Neural crest cell (in vitro differentiated cells): ENCODE measurements around the gene HS3ST5. TPM values are rescaled to one million over a fixed set of nuclear protein-coding genes. Genes with fewer than 3 reads are reported as not detected.

Experiments
- DNase-seq: peaks from one replicate; pipeline ENCODE4 v3.0.0; 2021; ENCODE audit warnings: low read depth, mixed read lengths, low spot score
- H3K27ac Mint-ChIP-seq: one replicate; pipeline ENCODE4 v1.8.0; 2021; ENCODE audit warnings: mild to moderate bottlenecking, mixed read lengths; ENCODE audit not compliant: unreplicated experiment
- H3K27me3 Mint-ChIP-seq: 2 replicates; pipeline ENCODE4 v1.8.0; 2021; ENCODE audit warnings: low read depth, mild to moderate bottlenecking, mixed read lengths
- H3K36me3 Mint-ChIP-seq: 2 replicates; pipeline ENCODE4 v1.8.0; 2021; ENCODE audit warnings: low read depth, mild to moderate bottlenecking, mixed read lengths
- H3K4me1 Mint-ChIP-seq: 2 replicates; pipeline ENCODE4 v1.8.0; 2021; ENCODE audit warnings: mixed read lengths
- H3K4me3 Mint-ChIP-seq: one replicate; pipeline ENCODE4 v1.8.0; 2021; ENCODE audit warnings: mild to moderate bottlenecking, mixed read lengths
- H3K9me3 Mint-ChIP-seq: 2 replicates; pipeline ENCODE4 v1.8.0; 2021; ENCODE audit warnings: mixed read lengths
- CTCF ChIP-seq: fragments of 200-600 bp; sonication (generic); conservative IDR thresholded peaks from 2 replicates; pipeline ENCODE4 v1.5.0; 2021; ENCODE audit warnings: antibody characterized with exemption, mild to moderate bottlenecking
- total RNA-seq: library from RNA; stranded (reverse); gene quantifications from 2 replicates; pipeline ENCODE4 v1.2.1, GENCODE V29; 2021

HS3ST5 gene
- total RNA-seq, 1 donor from 2014 or later, result 0.26 TPM

- H3K4me3 Mint-ChIP-seq, result no peak overlapping the region
- H3K36me3 Mint-ChIP-seq, result no peaks in the 10 kb centered on the region
- no peak overlapping the region for H3K27ac Mint-ChIP-seq
- H3K4me1 Mint-ChIP-seq, result peaks cover 5% of the 10 kb centered on the region
- TF ChIP-seq CTCF, result no peak
- no peaks in the 10 kb centered on the region for H3K9me3 Mint-ChIP-seq
- H3K27me3 Mint-ChIP-seq, result no peaks in the 10 kb centered on the region
- no peak for DNase-seq
Observed at GRCh38 chr6:114160881-114161280, 181.9 kb downstream of the HS3ST5 start.

GRCh38 chr6:114159727-114160126 lies 183.1 kb downstream of the HS3ST5 start:
- Mint-ChIP-seq H3K27ac (no peak overlapping the region), H3K4me1 (peaks cover 5% of the 10 kb centered on the region), H3K9me3 (no peaks in the 10 kb centered on the region), H3K27me3 (no peaks in the 10 kb centered on the region), H3K36me3 (no peaks in the 10 kb centered on the region), H3K4me3 (no peak overlapping the region)
- no peak for DNase-seq
- no peak for TF ChIP-seq CTCF

- no peak for DNase-seq
- H3K4me1 Mint-ChIP-seq, result peaks cover 5% of the 10 kb centered on the region
- no peak overlapping the region for H3K27ac Mint-ChIP-seq
- H3K9me3 Mint-ChIP-seq, result no peaks in the 10 kb centered on the region
- H3K36me3 Mint-ChIP-seq, result no peaks in the 10 kb centered on the region
- no peak for TF ChIP-seq CTCF
- no peak overlapping the region for H3K4me3 Mint-ChIP-seq
- no peaks in the 10 kb centered on the region for H3K27me3 Mint-ChIP-seq
Observed at GRCh38 chr6:114158838-114159694, 183.8 kb downstream of the HS3ST5 start.

- no peak overlapping the region for H3K4me3 Mint-ChIP-seq
- no peaks in the 10 kb centered on the region for H3K27me3 Mint-ChIP-seq
- no peaks in the 10 kb centered on the region for H3K36me3 Mint-ChIP-seq
- H3K4me1 Mint-ChIP-seq, result peaks cover 5% of the 10 kb centered on the region
- DNase-seq, result no peak
- TF ChIP-seq CTCF, result no peak
- no peak overlapping the region for H3K27ac Mint-ChIP-seq
- no peaks in the 10 kb centered on the region for H3K9me3 Mint-ChIP-seq
Observed at GRCh38 chr6:114158411-114158810, 184.4 kb downstream of the HS3ST5 start.

- Mint-ChIP-seq H3K27me3 (no peaks in the 10 kb centered on the region), H3K36me3 (no peaks in the 10 kb centered on the region), H3K9me3 (no peaks in the 10 kb centered on the region), H3K27ac (no peak overlapping the region), H3K4me1 (peaks cover 5% of the 10 kb centered on the region), H3K4me3 (no peak overlapping the region)
- no peak for DNase-seq
- TF ChIP-seq CTCF, result no peak
Observed at GRCh38 chr6:114157848-114158247, 185.0 kb downstream of the HS3ST5 start.
